ENCODE data around the gene HCFC1R1.

DNA sequence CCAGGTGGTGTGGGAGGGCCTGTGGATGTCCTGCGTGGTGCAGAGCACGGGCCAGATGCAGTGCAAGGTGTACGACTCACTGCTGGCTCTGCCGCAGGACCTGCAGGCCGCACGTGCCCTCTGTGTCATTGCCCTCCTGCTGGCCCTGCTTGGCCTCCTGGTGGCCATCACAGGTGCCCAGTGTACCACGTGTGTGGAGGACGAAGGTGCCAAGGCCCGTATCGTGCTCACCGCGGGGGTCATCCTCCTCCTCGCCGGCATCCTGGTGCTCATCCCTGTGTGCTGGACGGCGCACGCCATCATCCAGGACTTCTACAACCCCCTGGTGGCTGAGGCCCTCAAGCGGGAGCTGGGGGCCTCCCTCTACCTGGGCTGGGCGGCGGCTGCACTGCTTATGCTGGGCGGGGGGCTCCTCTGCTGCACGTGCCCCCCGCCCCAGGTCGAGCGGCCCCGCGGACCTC lies 10.2 kb downstream of the HCFC1R1 start:
- TF ChIP-seq, protein P1, sequence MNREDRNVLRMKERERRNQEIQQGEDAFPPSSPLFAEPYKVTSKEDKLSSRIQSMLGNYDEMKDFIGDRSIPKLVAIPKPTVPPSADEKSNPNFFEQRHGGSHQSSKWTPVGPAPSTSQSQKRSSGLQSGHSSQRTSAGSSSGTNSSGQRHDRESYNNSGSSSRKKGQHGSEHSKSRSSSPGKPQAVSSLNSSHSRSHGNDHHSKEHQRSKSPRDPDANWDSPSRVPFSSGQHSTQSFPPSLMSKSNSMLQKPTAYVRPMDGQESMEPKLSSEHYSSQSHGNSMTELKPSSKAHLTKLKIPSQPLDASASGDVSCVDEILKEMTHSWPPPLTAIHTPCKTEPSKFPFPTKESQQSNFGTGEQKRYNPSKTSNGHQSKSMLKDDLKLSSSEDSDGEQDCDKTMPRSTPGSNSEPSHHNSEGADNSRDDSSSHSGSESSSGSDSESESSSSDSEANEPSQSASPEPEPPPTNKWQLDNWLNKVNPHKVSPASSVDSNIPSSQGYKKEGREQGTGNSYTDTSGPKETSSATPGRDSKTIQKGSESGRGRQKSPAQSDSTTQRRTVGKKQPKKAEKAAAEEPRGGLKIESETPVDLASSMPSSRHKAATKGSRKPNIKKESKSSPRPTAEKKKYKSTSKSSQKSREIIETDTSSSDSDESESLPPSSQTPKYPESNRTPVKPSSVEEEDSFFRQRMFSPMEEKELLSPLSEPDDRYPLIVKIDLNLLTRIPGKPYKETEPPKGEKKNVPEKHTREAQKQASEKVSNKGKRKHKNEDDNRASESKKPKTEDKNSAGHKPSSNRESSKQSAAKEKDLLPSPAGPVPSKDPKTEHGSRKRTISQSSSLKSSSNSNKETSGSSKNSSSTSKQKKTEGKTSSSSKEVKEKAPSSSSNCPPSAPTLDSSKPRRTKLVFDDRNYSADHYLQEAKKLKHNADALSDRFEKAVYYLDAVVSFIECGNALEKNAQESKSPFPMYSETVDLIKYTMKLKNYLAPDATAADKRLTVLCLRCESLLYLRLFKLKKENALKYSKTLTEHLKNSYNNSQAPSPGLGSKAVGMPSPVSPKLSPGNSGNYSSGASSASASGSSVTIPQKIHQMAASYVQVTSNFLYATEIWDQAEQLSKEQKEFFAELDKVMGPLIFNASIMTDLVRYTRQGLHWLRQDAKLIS (CRISPR knock-in tag; IDR thresholded peaks at IDR 0.05; ENCODE audit: borderline replicate concordance), result no peak
- TF ChIP-seq, protein P2, sequence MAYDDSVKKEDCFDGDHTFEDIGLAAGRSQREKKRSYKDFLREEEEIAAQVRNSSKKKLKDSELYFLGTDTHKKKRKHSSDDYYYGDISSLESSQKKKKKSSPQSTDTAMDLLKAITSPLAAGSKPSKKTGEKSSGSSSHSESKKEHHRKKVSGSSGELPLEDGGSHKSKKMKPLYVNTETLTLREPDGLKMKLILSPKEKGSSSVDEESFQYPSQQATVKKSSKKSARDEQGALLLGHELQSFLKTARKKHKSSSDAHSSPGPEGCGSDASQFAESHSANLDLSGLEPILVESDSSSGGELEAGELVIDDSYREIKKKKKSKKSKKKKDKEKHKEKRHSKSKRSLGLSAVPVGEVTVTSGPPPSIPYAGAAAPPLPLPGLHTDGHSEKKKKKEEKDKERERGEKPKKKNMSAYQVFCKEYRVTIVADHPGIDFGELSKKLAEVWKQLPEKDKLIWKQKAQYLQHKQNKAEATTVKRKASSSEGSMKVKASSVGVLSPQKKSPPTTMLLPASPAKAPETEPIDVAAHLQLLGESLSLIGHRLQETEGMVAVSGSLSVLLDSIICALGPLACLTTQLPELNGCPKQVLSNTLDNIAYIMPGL (CRISPR knock-in tag; IDR thresholded peaks at IDR 0.05), result no peak
- TF ChIP-seq, protein P3, sequence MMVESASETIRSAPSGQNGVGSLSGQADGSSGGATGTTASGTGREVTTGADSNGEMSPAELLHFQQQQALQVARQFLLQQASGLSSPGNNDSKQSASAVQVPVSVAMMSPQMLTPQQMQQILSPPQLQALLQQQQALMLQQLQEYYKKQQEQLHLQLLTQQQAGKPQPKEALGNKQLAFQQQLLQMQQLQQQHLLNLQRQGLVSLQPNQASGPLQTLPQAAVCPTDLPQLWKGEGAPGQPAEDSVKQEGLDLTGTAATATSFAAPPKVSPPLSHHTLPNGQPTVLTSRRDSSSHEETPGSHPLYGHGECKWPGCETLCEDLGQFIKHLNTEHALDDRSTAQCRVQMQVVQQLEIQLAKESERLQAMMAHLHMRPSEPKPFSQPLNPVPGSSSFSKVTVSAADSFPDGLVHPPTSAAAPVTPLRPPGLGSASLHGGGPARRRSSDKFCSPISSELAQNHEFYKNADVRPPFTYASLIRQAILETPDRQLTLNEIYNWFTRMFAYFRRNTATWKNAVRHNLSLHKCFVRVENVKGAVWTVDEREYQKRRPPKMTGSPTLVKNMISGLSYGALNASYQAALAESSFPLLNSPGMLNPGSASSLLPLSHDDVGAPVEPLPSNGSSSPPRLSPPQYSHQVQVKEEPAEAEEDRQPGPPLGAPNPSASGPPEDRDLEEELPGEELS (CRISPR knock-in tag; IDR thresholded peaks at IDR 0.05), result no peak
- no peak for TF ChIP-seq SP1 (CRISPR knock-in tag; conservative IDR thresholded peaks at IDR 0.05)
